MM.1S (cell line): ENCODE measurements around the gene SLC2A11.
A peak's percentile ranks its signal among the peaks of the same experiment; 100 is the strongest.

ENCODE experiments used
- DNase-seq: peaks from one replicate; pipeline ENCODE4 v3.0.0-alpha.2; 2015
- H2AFZ ChIP-seq: fragments of 300-600 bp; sonication (generic); 2 replicates; pipeline ENCODE4 v1.6.0; 2016; ENCODE audit warnings: antibody characterized with exemption, low read length
- H3F3A ChIP-seq: fragments of 300-600 bp; sonication (generic); 2 replicates; pipeline ENCODE4 v1.6.1; 2016; ENCODE audit warnings: mild to moderate bottlenecking, antibody characterized with exemption, low read length, moderate library complexity, mixed read lengths; ENCODE audit not compliant: insufficient read depth
- H3K27ac ChIP-seq: fragments of 300-600 bp; sonication (generic); 2 replicates; pipeline ENCODE4 v1.5.1; 2016; ENCODE audit warnings: mild to moderate bottlenecking, low read length
- H3K27me3 ChIP-seq: fragments of 300-600 bp; sonication (generic); replicated peaks from 2 replicates; pipeline ENCODE4 v1.6.0; 2016; ENCODE audit warnings: low read length; ENCODE audit not compliant: insufficient read depth
- H3K36me3 ChIP-seq: fragments of 300-600 bp; sonication (generic); replicated peaks from 2 replicates; pipeline ENCODE4 v1.6.1; 2016; ENCODE audit warnings: mild to moderate bottlenecking, low read length, mixed read lengths; ENCODE audit not compliant: insufficient read depth
- H3K4me1 ChIP-seq: fragments of 300-600 bp; sonication (generic); 2 replicates; pipeline ENCODE4 v1.6.1; 2016; ENCODE audit warnings: low read length, mixed read lengths
- H3K4me2 ChIP-seq: fragments of 300-600 bp; sonication (generic); 2 replicates; pipeline ENCODE4 v1.6.0; 2016; ENCODE audit warnings: low read depth, low read length
- H3K4me3 ChIP-seq: fragments of 300-600 bp; sonication (generic); 2 replicates; pipeline ENCODE4 v1.5.1; 2016; ENCODE audit warnings: low read length, mixed read lengths
- H3K79me2 ChIP-seq: fragments of 300-600 bp; sonication (generic); 2 replicates; pipeline ENCODE4 v1.6.1; 2016; ENCODE audit warnings: mixed run types, low read length, mixed read lengths
- H3K9ac ChIP-seq: fragments of 300-600 bp; sonication (generic); 2 replicates; pipeline ENCODE4 v1.6.1; 2016; ENCODE audit warnings: low read length, mixed read lengths
- H3K9me2 ChIP-seq: fragments of 300-600 bp; sonication (generic); replicated peaks from 2 replicates; pipeline ENCODE4 v1.6.1; 2016; ENCODE audit warnings: mild to moderate bottlenecking, low read length, mixed read lengths; ENCODE audit not compliant: insufficient read depth
- H3K9me3 ChIP-seq: fragments of 300-600 bp; sonication (generic); replicated peaks from 2 replicates; pipeline ENCODE4 v1.6.1; 2016; ENCODE audit warnings: mild to moderate bottlenecking, low read length, mixed read lengths; ENCODE audit not compliant: insufficient read depth
- H4K20me1 ChIP-seq: fragments of 300-600 bp; sonication (generic); 2 replicates; pipeline ENCODE4 v1.6.1; 2016; ENCODE audit warnings: mild to moderate bottlenecking, low read length, moderate library complexity, mixed read lengths; ENCODE audit not compliant: insufficient read depth
- CTCF ChIP-seq: fragments of 300-600 bp; sonication (generic); IDR thresholded peaks from 2 replicates; pipeline ENCODE4 v1.5.1; 2016; ENCODE audit warnings: antibody characterized with exemption, low read length, mixed read lengths
- EZH2 ChIP-seq: fragments of 300-600 bp; sonication (generic); optimal IDR thresholded peaks from 2 replicates; pipeline ENCODE3; 2017; ENCODE audit warnings: low read depth, mild to moderate bottlenecking, antibody characterized with exemption, low read length, mixed read lengths
- EZH2phosphoT487 ChIP-seq: fragments of 300-600 bp; sonication (generic); IDR thresholded peaks from 2 replicates; pipeline ENCODE4 v1.6.1; 2018; ENCODE audit warnings: antibody characterized with exemption, low read length

Gene SLC2A11

DNA sequence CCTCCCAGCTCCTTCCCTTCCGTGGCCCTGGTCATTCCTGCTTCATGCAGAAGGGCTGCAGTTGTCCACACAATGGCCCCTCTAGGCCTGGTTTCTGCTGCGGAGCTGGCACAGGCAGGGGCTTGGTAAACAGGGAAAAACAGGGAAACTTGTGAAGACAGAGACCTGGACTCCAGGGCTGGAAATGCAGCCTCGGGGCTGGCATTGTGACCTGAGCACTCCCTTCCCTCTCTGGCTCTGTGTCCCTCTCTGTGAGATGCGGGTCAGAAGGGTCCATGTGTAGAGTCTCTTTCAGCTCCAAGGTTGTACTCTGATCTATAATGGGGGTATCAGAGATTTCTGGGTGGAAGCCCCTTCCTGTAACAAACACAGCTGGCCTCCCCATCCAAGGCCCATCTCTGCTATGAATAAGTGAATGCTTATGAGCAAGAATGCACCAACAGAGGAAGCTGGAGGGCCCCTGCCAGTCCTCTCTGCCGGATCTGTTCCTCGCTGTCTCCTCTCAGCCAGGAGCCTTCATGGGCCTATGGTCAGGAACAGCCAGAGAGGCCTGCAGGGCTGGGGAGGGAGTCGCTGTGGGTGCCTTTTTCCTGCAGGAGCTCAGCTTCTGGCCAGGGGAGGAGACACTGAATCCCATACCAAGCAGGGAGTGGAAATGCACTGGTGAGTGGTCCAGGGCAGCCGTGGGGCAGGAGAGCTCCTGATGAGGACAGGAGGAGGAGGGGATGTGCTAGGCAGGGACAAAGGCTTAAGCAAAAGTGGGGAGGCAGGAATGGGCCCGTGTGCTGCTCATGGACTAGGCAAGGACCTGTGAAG lies 12.2 kb upstream of the SLC2A11 start:
- Histone ChIP-seq H3K9ac (peak overlapping the region; percentile 99), H3K36me3 (no peaks in the 10 kb centered on the region), H3K27ac (peak overlapping the region; percentile 100), H2AFZ (no peak overlapping the region), H3K79me2 (peaks cover 15% of the 10 kb centered on the region), H3K9me3 (no peaks in the 10 kb centered on the region), H3K4me3 (peak overlapping the region; percentile 71), H3K4me2 (peak overlapping the region; percentile 100), H3K9me2 (no peaks in the 10 kb centered on the region), H4K20me1 (no peaks in the 10 kb centered on the region), H3F3A (peaks cover 61% of the 10 kb centered on the region), H3K4me1 (peaks cover 62% of the 10 kb centered on the region), H3K27me3 (no peaks in the 10 kb centered on the region)
- TF ChIP-seq EZH2 (no peak), EZH2phosphoT487 (no peak), CTCF (no peak)
- no peak for DNase-seq

DNA sequence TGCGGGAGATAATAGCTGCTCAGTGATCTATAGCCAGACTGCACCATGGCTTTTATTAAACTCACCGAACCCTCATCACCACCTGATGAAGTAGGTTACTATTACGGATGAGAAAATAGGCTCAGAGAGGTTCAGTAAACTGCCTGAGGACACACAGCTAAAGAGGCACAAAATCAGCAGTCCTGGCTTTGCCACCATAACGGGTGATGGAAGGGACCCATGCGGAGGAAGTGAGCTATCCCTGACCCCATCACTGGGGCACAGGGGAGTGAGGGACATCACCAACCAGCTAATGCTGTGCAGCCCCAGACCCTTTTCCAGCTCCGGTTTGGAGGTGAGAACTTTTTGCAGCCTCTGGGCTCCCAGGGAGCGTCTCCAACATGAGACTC lies 11.6 kb upstream of the SLC2A11 start:
- Histone ChIP-seq H2AFZ (no peak overlapping the region), H3K36me3 (no peaks in the 10 kb centered on the region), H3K27ac (peak overlapping the region; percentile 100), H3K4me2 (peak overlapping the region; percentile 100), H3K79me2 (peaks cover 15% of the 10 kb centered on the region), H3K4me1 (peaks cover 62% of the 10 kb centered on the region), H3K9me3 (no peaks in the 10 kb centered on the region), H3K9ac (peak overlapping the region; percentile 99), H3K9me2 (no peaks in the 10 kb centered on the region), H3F3A (peaks cover 61% of the 10 kb centered on the region), H4K20me1 (no peaks in the 10 kb centered on the region), H3K4me3 (peak overlapping the region; percentile 71), H3K27me3 (no peaks in the 10 kb centered on the region)
- no peak for DNase-seq
- TF ChIP-seq EZH2, result no peak
- no peak for TF ChIP-seq CTCF
- no peak for TF ChIP-seq EZH2phosphoT487

- Histone ChIP-seq H2AFZ (no peak overlapping the region), H3K79me2 (peaks cover 15% of the 10 kb centered on the region), H3K27me3 (no peaks in the 10 kb centered on the region), H3K9ac (peak overlapping the region; percentile 99), H3K4me2 (peak overlapping the region; percentile 100), H3K4me1 (peaks cover 61% of the 10 kb centered on the region), H3K9me2 (no peaks in the 10 kb centered on the region), H3K4me3 (peak overlapping the region; percentile 33; the same call in 1 of the 2 replicates), H3K9me3 (no peaks in the 10 kb centered on the region), H3K27ac (peak overlapping the region; percentile 100), H3F3A (peaks cover 61% of the 10 kb centered on the region), H4K20me1 (no peaks in the 10 kb centered on the region), H3K36me3 (no peaks in the 10 kb centered on the region)
- no peak for DNase-seq
- TF ChIP-seq EZH2 (no peak), CTCF (no peak), EZH2phosphoT487 (no peak)
These were observed 10.3 kb upstream of the SLC2A11 start for GRCh38 chr22:23847310-23847920.
